ENCODE results near the gene SMC2.

Gene SMC2

DNA sequence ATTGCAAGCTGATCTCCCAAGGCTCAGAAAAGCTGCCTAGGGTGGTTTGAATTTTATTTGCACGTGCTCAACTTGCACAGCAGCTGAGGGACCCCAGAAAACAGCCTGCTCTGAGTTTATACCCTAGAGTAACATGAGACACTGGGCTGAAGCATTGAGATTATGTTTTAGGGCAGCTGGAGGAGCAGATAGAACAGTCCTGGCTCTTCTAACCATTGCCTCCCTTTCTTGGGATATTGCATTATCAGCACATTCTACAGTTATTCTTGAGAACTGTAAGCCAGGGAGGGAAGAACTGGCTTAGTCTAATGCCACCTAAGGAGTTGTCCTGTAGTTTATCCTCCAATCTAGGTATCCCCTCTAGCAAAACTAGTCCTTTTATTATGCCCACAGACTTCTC is 10.3 kb downstream of the SMC2 start:
- Histone ChIP-seq H3K4me1 (ENCODE audit: control insufficient read depth, insufficient read depth, low read length) (no peaks in the 10 kb centered on the region), H3K9ac (ENCODE audit: low read length) (no peak overlapping the region), H3K9me3 (ENCODE audit: control insufficient read depth, insufficient read depth, low read depth, low read length) (no peaks in the 10 kb centered on the region), H3K4me3 (ENCODE audit: low read depth, low read length) (no peak overlapping the region), H3K27me3 (ENCODE audit: control insufficient read depth, insufficient read depth, low read length) (no peaks in the 10 kb centered on the region), H3K36me3 (ENCODE audit: control insufficient read depth, insufficient read depth, low read length) (peaks cover 89% of the 10 kb centered on the region), H3K27ac (ENCODE audit: low read depth, low read length) (no peak overlapping the region)

DNA sequence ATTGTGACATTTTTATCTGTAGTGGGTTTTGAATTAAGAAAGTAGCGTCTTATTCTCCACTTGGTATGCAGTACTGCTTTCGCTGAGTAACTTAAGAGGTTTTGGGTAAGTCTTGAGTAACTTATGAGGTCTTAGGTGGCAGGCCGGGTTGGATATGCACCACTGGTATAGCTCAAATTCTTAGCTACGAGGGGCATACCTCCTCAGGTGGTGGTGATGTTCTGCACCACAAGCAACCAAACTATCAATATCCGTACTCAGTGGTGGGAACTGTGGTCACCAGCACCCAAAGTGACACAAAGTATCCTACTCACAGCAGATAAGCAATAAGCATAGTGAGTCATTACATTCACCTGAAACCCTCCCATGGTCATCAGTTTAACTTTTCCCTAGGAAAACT is 13.7 kb downstream of the SMC2 start:
- H3K9me3 ChIP-seq (ENCODE audit: control insufficient read depth, insufficient read depth, low read depth, low read length), result no peaks in the 10 kb centered on the region
- no peak overlapping the region for H3K9ac ChIP-seq (ENCODE audit: low read length)
- H3K27me3 ChIP-seq (ENCODE audit: control insufficient read depth, insufficient read depth, low read length), result no peaks in the 10 kb centered on the region
- peaks cover 66% of the 10 kb centered on the region for H3K36me3 ChIP-seq (ENCODE audit: control insufficient read depth, insufficient read depth, low read length)
- H3K4me1 ChIP-seq (ENCODE audit: control insufficient read depth, insufficient read depth, low read length), result no peaks in the 10 kb centered on the region
- no peak overlapping the region for H3K27ac ChIP-seq (ENCODE audit: low read depth, low read length)
- H3K4me3 ChIP-seq (ENCODE audit: low read depth, low read length), result no peak overlapping the region

DNA sequence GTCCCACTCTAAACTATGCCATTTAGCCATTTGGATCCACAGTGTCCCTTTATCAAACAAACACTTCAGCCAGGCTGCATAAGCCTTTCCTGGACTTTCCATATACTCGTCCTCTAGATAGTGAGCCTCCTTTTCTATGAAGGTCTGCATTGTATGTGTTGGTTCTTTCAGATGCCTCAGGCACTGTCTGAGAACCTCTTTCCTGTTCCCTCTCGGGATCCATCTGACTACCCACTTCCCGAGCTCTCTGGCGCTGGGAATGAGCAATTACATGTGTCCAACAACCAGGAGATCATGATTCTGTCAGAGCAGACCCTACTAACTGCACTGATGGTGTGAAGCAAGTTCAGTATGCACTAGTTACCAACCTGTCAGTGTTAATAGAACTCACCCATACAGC is 14.2 kb downstream of the SMC2 start:
- Histone ChIP-seq H3K9ac (ENCODE audit: low read length) (no peak overlapping the region), H3K27me3 (ENCODE audit: control insufficient read depth, insufficient read depth, low read length) (no peaks in the 10 kb centered on the region), H3K27ac (ENCODE audit: low read depth, low read length) (no peak overlapping the region), H3K36me3 (ENCODE audit: control insufficient read depth, insufficient read depth, low read length) (peaks cover 64% of the 10 kb centered on the region), H3K9me3 (ENCODE audit: control insufficient read depth, insufficient read depth, low read depth, low read length) (no peaks in the 10 kb centered on the region), H3K4me3 (ENCODE audit: low read depth, low read length) (no peak overlapping the region), H3K4me1 (ENCODE audit: control insufficient read depth, insufficient read depth, low read length) (no peaks in the 10 kb centered on the region)

DNA sequence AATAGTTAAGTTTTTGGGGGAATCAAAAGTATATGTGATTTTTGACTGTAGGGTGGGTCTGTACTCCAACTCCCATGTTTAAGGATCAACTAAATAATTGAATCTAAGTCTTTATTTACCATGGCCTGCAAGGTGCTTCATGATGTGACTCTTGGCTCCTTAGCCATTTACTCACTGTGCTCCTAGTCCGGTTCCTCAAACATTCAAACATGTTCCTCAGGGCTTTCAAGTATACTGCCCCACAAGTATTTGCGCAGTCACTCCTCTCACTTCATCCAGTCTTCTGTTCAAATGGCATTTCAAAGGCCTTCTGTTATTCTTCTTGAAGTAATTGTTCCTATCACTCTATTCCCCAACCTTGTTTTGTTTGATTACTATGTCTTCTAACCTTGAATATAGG is 16.4 kb downstream of the SMC2 start:
- Histone ChIP-seq H3K4me3 (ENCODE audit: low read depth, low read length) (no peak overlapping the region), H3K36me3 (ENCODE audit: control insufficient read depth, insufficient read depth, low read length) (peaks cover 64% of the 10 kb centered on the region), H3K27ac (ENCODE audit: low read depth, low read length) (no peak overlapping the region), H3K9me3 (ENCODE audit: control insufficient read depth, insufficient read depth, low read depth, low read length) (no peaks in the 10 kb centered on the region), H3K4me1 (ENCODE audit: control insufficient read depth, insufficient read depth, low read length) (no peaks in the 10 kb centered on the region), H3K27me3 (ENCODE audit: control insufficient read depth, insufficient read depth, low read length) (no peaks in the 10 kb centered on the region), H3K9ac (ENCODE audit: low read length) (no peak overlapping the region)

DNA sequence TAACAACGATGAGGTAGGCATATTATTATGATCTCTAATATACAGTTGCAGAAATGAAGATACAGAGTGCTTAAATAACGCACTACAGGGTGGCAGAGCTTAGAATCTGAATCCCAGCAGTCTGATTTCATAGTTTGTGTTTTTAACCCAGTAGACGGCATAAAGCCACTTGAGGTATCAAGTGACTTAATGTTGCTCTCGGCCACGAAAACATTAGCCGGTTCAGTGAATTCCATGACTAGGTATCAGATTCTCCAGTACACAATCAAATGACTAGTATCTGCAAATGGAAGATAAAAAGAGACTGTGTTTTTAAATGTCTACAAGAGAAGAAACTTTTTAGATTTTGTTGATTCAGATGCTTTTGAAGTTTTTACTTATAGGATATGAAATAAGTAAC is 24.8 kb downstream of the SMC2 start:
- no peak overlapping the region for H3K4me3 ChIP-seq (ENCODE audit: low read depth, low read length)
- H3K9ac ChIP-seq (ENCODE audit: low read length), result no peak overlapping the region
- H3K27ac ChIP-seq (ENCODE audit: low read depth, low read length), result no peak overlapping the region
- peaks cover 79% of the 10 kb centered on the region for H3K36me3 ChIP-seq (ENCODE audit: control insufficient read depth, insufficient read depth, low read length)
- no peaks in the 10 kb centered on the region for H3K4me1 ChIP-seq (ENCODE audit: control insufficient read depth, insufficient read depth, low read length)
- no peaks in the 10 kb centered on the region for H3K9me3 ChIP-seq (ENCODE audit: control insufficient read depth, insufficient read depth, low read depth, low read length)
- H3K27me3 ChIP-seq (ENCODE audit: control insufficient read depth, insufficient read depth, low read length), result no peaks in the 10 kb centered on the region

DNA sequence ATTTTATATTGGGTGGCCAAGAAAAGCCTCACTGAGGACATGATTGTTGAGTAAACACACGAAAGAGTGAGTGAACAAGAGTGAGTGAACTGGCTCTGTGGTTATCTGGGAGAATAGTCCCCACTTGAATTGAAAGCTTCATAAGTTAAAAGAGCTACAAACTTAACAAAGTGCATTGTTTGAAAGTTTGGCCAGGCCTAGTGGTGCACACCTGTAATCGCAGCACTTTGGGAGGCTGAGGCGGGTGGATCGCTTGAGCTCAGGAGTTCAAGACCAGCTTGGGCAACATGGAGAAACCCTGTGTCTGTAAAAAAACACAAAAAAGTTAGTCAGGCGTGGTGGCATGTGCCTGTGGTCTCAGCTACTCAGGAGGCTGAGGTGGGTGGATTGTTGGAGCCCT is 26.9 kb downstream of the SMC2 start:
- H3K36me3 ChIP-seq (ENCODE audit: control insufficient read depth, insufficient read depth, low read length), result peaks cover 78% of the 10 kb centered on the region
- no peak overlapping the region for H3K27ac ChIP-seq (ENCODE audit: low read depth, low read length)
- H3K9me3 ChIP-seq (ENCODE audit: control insufficient read depth, insufficient read depth, low read depth, low read length), result no peaks in the 10 kb centered on the region
- no peak overlapping the region for H3K4me3 ChIP-seq (ENCODE audit: low read depth, low read length)
- H3K9ac ChIP-seq (ENCODE audit: low read length), result no peak overlapping the region
- H3K27me3 ChIP-seq (ENCODE audit: control insufficient read depth, insufficient read depth, low read length), result no peaks in the 10 kb centered on the region
- H3K4me1 ChIP-seq (ENCODE audit: control insufficient read depth, insufficient read depth, low read length), result no peaks in the 10 kb centered on the region

DNA sequence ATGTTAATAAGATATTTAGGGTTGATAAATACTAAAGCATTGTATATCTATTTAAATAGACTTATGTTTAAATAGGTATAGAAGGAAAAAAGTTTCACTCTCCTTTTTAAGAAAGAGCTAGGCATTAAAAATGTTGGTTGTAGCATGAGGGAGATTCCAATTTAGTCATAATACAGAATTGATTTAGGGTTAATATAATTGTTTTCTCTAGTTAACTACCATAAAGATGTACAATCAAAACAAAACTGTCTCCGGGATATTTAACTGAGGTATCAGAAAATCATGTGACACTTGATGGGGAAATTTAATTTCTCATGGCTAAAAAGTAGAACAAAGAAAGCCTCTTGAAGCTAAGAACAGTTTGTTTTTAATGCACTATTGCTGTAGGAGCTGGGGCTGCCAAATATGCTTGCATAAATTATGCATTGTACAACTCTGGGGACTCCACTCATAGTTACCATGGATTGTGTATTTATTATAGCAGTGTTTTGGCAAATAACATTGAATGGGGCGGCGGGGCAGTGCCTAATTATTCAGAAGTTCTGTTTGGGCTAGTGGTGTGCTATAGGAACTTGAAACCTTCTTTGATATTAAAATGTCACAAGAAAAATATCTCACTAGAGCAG is 44.2 kb downstream of the SMC2 start:
- no peak overlapping the region for H3K9ac ChIP-seq (ENCODE audit: low read length)
- H3K9me3 ChIP-seq (ENCODE audit: control insufficient read depth, insufficient read depth, low read depth, low read length), result no peaks in the 10 kb centered on the region
- no peaks in the 10 kb centered on the region for H3K27me3 ChIP-seq (ENCODE audit: control insufficient read depth, insufficient read depth, low read length)
- no peak overlapping the region for H3K27ac ChIP-seq (ENCODE audit: low read depth, low read length)
- no peaks in the 10 kb centered on the region for H3K4me1 ChIP-seq (ENCODE audit: control insufficient read depth, insufficient read depth, low read length)
- H3K36me3 ChIP-seq (ENCODE audit: control insufficient read depth, insufficient read depth, low read length), result peaks cover 62% of the 10 kb centered on the region
- H3K4me3 ChIP-seq (ENCODE audit: low read depth, low read length), result no peak overlapping the region

DNA sequence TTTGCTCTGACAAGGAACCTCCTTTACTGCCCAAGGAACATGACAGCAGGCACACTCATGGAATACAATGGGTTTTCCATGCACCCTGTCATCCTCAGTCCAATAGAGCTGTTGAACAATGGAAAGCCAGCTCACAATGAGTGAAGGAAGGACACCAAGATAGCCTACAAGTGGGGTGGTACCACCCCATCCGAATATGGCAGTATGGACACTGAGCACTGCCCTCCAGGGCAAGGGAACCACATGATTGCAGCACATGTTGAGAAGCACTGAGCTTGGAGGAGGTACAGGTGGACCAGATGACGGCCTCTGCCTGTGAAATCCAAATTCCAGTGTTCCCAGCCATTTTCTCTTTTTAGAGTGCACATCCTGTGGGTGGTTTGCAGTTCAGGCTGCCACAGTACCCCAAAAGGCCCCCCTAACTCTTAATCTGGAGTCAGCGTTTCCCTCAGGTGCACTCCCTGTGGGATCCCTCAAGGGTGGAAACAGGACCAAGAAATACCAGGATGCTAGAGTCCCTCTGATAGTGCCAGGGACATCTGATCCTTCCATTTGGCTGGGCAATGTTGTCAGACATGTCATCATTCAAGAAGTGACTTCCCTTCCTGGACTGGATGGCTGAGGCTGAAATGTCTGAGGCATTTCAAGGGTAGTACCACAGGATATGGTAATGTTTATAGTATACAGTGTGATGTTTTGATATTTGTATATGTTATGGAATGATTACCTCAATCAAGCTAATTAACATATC is 48.9 kb downstream of the SMC2 start:
- H3K4me3 ChIP-seq (ENCODE audit: low read depth, low read length), result no peak overlapping the region
- peaks cover 28% of the 10 kb centered on the region for H3K36me3 ChIP-seq (ENCODE audit: control insufficient read depth, insufficient read depth, low read length)
- H3K27me3 ChIP-seq (ENCODE audit: control insufficient read depth, insufficient read depth, low read length), result no peaks in the 10 kb centered on the region
- H3K27ac ChIP-seq (ENCODE audit: low read depth, low read length), result no peak overlapping the region
- H3K9ac ChIP-seq (ENCODE audit: low read length), result no peak overlapping the region
- H3K4me1 ChIP-seq (ENCODE audit: control insufficient read depth, insufficient read depth, low read length), result no peaks in the 10 kb centered on the region
- no peaks in the 10 kb centered on the region for H3K9me3 ChIP-seq (ENCODE audit: control insufficient read depth, insufficient read depth, low read depth, low read length)

DNA sequence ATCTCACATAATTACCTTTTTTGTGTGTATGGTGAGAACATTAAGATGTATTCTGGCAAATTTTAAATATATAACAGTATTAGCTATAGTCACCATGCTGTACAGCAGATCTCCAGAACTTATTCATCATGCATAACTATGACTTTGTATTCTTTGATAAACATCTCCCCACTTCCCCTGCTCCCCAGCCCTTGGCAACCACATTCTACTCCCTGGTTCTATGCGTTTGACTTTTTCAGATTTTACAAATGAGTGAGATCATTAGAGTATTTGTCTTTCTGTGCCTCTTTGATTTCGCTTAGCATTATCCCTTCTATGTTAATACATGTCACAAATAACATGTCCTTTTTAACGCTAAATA is 49.4 kb downstream of the SMC2 start:
- Histone ChIP-seq H3K4me3 (ENCODE audit: low read depth, low read length) (no peak overlapping the region), H3K27ac (ENCODE audit: low read depth, low read length) (no peak overlapping the region), H3K27me3 (ENCODE audit: control insufficient read depth, insufficient read depth, low read length) (no peaks in the 10 kb centered on the region), H3K36me3 (ENCODE audit: control insufficient read depth, insufficient read depth, low read length) (peaks cover 24% of the 10 kb centered on the region), H3K9me3 (ENCODE audit: control insufficient read depth, insufficient read depth, low read depth, low read length) (no peaks in the 10 kb centered on the region), H3K9ac (ENCODE audit: low read length) (no peak overlapping the region), H3K4me1 (ENCODE audit: control insufficient read depth, insufficient read depth, low read length) (no peaks in the 10 kb centered on the region)

DNA sequence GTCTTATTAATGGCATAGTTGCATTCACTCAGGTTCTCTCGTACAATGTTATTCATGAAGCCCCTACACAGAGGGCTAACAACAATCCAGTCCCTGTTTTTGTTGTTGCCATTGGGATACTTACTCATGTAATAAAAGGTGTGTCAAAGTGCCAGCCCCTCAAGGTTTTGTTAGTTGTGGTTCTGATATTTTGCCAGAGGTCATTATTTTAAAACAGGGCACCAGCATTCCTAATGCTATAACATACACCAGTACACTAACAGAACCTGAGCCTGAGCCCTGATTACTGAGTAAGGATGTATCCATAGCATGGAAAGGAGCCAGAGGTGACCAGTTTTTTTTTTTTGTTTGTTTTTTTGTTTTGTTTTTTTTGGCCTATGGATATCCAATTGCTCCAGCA is 50.2 kb downstream of the SMC2 start:
- Histone ChIP-seq H3K27ac (ENCODE audit: low read depth, low read length) (no peak overlapping the region), H3K27me3 (ENCODE audit: control insufficient read depth, insufficient read depth, low read length) (no peaks in the 10 kb centered on the region), H3K9me3 (ENCODE audit: control insufficient read depth, insufficient read depth, low read depth, low read length) (no peaks in the 10 kb centered on the region), H3K4me3 (ENCODE audit: low read depth, low read length) (no peak overlapping the region), H3K9ac (ENCODE audit: low read length) (no peak overlapping the region), H3K36me3 (ENCODE audit: control insufficient read depth, insufficient read depth, low read length) (peaks cover 22% of the 10 kb centered on the region), H3K4me1 (ENCODE audit: control insufficient read depth, insufficient read depth, low read length) (no peaks in the 10 kb centered on the region)

DNA sequence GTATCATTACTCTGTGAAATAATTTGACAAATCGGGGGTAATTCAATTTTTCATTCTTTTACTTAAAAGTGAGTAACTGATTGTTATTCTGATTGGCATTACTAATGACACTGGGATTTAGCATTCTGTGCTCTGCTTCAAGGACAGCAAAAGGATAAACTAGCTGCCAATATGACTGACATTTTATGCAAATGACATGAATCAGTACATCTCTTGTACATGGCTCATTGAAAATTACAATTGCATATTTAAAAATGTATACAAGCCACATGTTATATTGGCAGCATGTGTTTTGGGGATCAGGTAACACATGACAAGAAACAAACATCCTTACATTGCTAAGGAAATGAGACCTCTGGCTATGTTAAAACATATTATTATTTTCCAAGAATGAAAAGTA is 79.0 kb downstream of the SMC2 start:
- H3K9ac ChIP-seq (ENCODE audit: low read length), result no peak overlapping the region
- H3K9me3 ChIP-seq (ENCODE audit: control insufficient read depth, insufficient read depth, low read depth, low read length), result no peaks in the 10 kb centered on the region
- no peak overlapping the region for H3K4me3 ChIP-seq (ENCODE audit: low read depth, low read length)
- H3K27ac ChIP-seq (ENCODE audit: low read depth, low read length), result no peak overlapping the region
- no peaks in the 10 kb centered on the region for H3K36me3 ChIP-seq (ENCODE audit: control insufficient read depth, insufficient read depth, low read length)
- no peaks in the 10 kb centered on the region for H3K27me3 ChIP-seq (ENCODE audit: control insufficient read depth, insufficient read depth, low read length)
- no peaks in the 10 kb centered on the region for H3K4me1 ChIP-seq (ENCODE audit: control insufficient read depth, insufficient read depth, low read length)

Measured in HUES6 (cell line).